ENCODE data around the gene CELSR1.
A peak's percentile ranks its signal among the peaks of the same experiment; 100 is the strongest.

The CELSR1 gene

GRCh38 chr22:46537225-46537945 is at the start of gene CELSR1:
Gene CELSR1 (minus strand): TSS chr22:46537620. CDS start chr22:46537170, 450 bp downstream.
- no peak for DNase-seq

- DNase-seq = no peak
These were observed 49.6 kb upstream of the CELSR1 start for GRCh38 chr22:46587061-46587460.

GRCh38 chr22:46586531-46587011 is 49.2 kb upstream of the CELSR1 start:
- DNase-seq = no peak

GRCh38 chr22:46586123-46586519 is 48.7 kb upstream of the CELSR1 start:
- no peak for DNase-seq

GRCh38 chr22:46585340-46586122 is 48.1 kb upstream of the CELSR1 start:
- no peak for DNase-seq

- no peak for DNase-seq
These were observed 46.9 kb upstream of the CELSR1 start for GRCh38 chr22:46584081-46584921.

GRCh38 chr22:46583571-46583970 is 46.2 kb upstream of the CELSR1 start:
- no peak for DNase-seq

GRCh38 chr22:46582281-46582933 is 45.0 kb upstream of the CELSR1 start:
- no peak for DNase-seq

- DNase-seq = no peak
These were observed 44.3 kb upstream of the CELSR1 start for GRCh38 chr22:46581538-46582244.

- no peak for DNase-seq
These were observed 43.6 kb upstream of the CELSR1 start for GRCh38 chr22:46580940-46581537.

GRCh38 chr22:46579751-46580449 is 42.5 kb upstream of the CELSR1 start:
- DNase-seq = no peak

- DNase-seq = no peak
These were observed 41.6 kb upstream of the CELSR1 start for GRCh38 chr22:46578824-46579561.

- no peak for DNase-seq
These were observed 40.9 kb upstream of the CELSR1 start for GRCh38 chr22:46578251-46578823.

- DNase-seq = no peak
These were observed 40.2 kb upstream of the CELSR1 start for GRCh38 chr22:46577368-46578249.

GRCh38 chr22:46576556-46577367 is 39.3 kb upstream of the CELSR1 start:
- peak; percentile 58 for DNase-seq

- DNase-seq = no peak
These were observed 38.6 kb upstream of the CELSR1 start for GRCh38 chr22:46575911-46576555.
